GM12872 (cell line): ENCODE measurements around the gene PTGIS.

ENCODE experiments used
- CTCF ChIP-seq: IDR thresholded peaks from 3 replicates; pipeline ENCODE4 v1.5.1; 2011; ENCODE audit warnings: low read depth, mild to moderate bottlenecking, low read length, moderate library complexity; ENCODE audit not compliant: insufficient read depth

The PTGIS gene

GRCh38 chr20:49549801-49550551 is 18.0 kb downstream of the PTGIS start:
- no peak for TF ChIP-seq CTCF

- no peak for TF ChIP-seq CTCF
Measured at GRCh38 chr20:49548371-49548947, 19.5 kb downstream of the PTGIS start.

- TF ChIP-seq CTCF: peak; percentile 44; the same call in 2 of the 3 replicates
Measured at GRCh38 chr20:49545572-49545971, 22.4 kb downstream of the PTGIS start.

GRCh38 chr20:49544535-49544934 is 23.4 kb downstream of the PTGIS start:
- no peak for TF ChIP-seq CTCF

GRCh38 chr20:49543858-49544437 is 24.0 kb downstream of the PTGIS start:
- TF ChIP-seq CTCF: no peak

GRCh38 chr20:49543071-49543857 is 24.7 kb downstream of the PTGIS start:
- no peak for TF ChIP-seq CTCF

- no peak for TF ChIP-seq CTCF
Measured at GRCh38 chr20:49542514-49542991, 25.4 kb downstream of the PTGIS start.
